BJ (cell line): ENCODE measurements around the gene B3GNT9. TPM values are rescaled to one million over a fixed set of nuclear protein-coding genes. Genes with fewer than 3 reads are reported as not detected.

Source experiments
- CTCF ChIA-PET: fragments of 350-600 bp; formaldehyde crosslinking; extraction: SDS; loops from one replicate; lab custom pipeline; 2021; ENCODE audit warnings: antibody characterized with exemption, inconsistent platforms; lab: Yijun Ruan, JAX
- POLR2A ChIA-PET: fragments of 300-600 bp; sonication (Branson Sonifier 250); formaldehyde crosslinking; extraction: SDS; loops from one replicate; lab custom pipeline; 2021; ENCODE audit warnings: antibody characterized with exemption; lab: Charles Lee
- DNase-seq: peaks from one replicate; pipeline ENCODE4 v3.0.0-alpha.2; 2011; ENCODE audit warnings: low read depth
- H3K27me3 ChIP-seq: 2 replicates; pipeline ENCODE4 v1.6.0; 2011; ENCODE audit warnings: low read length; ENCODE audit not compliant: control insufficient read depth, insufficient read depth
- H3K36me3 ChIP-seq: 2 replicates; pipeline ENCODE4 v1.5.1; 2011; ENCODE audit warnings: low read length; ENCODE audit not compliant: control insufficient read depth, insufficient read depth
- H3K4me3 ChIP-seq: 2 replicates; pipeline ENCODE4 v1.5.1; 2011; ENCODE audit warnings: low read depth, mild to moderate bottlenecking, control low read depth, low read length
- polyA plus RNA-seq: library from polyadenylated mRNA; depleted of rRNA; stranded (reverse); fragments of >200 nt; gene quantifications from 2 replicates; pipeline ENCODE4 v1.2.3, GENCODE V29; 2011
- TF ChIP-seq, protein P1 (sequence below): IDR thresholded peaks from 2 replicates; pipeline ENCODE4 v1.5.1; 2011; ENCODE audit warnings: low read depth, mild to moderate bottlenecking, control low read depth, inconsistent platforms, low read length, moderate library complexity; ENCODE audit not compliant: insufficient read depth

The B3GNT9 gene
- polyA plus RNA-seq, 1 experiment = 34.9 TPM

DNA sequence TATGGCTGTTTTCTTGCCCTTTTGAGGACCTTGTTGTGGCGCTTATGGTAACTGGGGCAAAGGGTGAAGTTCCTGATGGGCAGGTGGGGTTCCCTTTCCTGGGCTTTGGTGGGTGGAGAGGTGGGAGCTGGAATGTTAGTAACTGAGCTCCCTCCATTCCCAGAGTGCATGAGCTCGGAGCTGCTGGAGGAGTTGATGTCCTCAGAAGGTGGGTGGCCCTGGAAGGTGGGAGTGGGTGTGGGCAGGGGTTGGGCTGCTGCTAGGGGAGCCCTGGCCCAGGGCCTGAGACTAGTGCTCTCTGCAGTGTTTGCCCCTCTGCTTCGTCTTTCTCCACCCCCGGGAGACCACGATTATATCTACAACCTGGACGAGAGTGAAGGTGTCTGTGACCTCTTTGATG, 46.9 kb upstream of the B3GNT9 start:
- Histone ChIP-seq H3K4me3 (no peak overlapping the region), H3K27me3 (no peaks in the 10 kb centered on the region), H3K36me3 (peaks cover 37% of the 10 kb centered on the region)
- DNase-seq = no peak
- ChIA-PET POLR2A (no interaction called here), CTCF (interaction anchor here (0.8 to 2.9 kb wide), 11 partner anchors 10 to 244 kb away, joined by 3 to 10 read pairs (median 4); partner anchors contain the start of gene FHOD1)
- TF ChIP-seq, protein P1, sequence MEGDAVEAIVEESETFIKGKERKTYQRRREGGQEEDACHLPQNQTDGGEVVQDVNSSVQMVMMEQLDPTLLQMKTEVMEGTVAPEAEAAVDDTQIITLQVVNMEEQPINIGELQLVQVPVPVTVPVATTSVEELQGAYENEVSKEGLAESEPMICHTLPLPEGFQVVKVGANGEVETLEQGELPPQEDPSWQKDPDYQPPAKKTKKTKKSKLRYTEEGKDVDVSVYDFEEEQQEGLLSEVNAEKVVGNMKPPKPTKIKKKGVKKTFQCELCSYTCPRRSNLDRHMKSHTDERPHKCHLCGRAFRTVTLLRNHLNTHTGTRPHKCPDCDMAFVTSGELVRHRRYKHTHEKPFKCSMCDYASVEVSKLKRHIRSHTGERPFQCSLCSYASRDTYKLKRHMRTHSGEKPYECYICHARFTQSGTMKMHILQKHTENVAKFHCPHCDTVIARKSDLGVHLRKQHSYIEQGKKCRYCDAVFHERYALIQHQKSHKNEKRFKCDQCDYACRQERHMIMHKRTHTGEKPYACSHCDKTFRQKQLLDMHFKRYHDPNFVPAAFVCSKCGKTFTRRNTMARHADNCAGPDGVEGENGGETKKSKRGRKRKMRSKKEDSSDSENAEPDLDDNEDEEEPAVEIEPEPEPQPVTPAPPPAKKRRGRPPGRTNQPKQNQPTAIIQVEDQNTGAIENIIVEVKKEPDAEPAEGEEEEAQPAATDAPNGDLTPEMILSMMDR = no peak

DNA sequence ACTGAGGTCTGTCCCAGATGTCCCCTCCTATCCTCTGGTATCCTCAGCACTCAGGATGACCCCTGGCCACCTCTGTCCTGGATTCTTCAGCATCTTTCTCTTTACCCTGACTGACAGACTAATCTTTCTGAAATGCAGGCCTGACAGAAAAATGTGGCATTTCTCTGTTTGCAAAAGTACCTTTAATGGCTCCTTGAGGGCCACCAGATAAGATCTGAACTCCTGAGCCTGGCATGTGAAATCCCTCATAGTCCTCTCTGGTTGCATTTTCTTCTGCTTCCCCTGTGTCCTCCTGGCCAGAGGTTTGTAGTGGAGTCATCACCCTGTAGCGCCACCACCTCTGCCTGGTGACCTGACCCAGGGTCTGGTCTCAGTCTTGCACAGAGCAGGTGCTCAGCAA, 46.1 kb upstream of the B3GNT9 start:
- ChIA-PET CTCF (interaction anchor here (1.4 to 2.9 kb wide), 3 partner anchors 9 to 243 kb away, joined by 5 to 9 read pairs (median 7); no protein-coding TSS in a partner anchor), POLR2A (no interaction called here)
- Histone ChIP-seq H3K27me3 (no peaks in the 10 kb centered on the region), H3K36me3 (peaks cover 36% of the 10 kb centered on the region), H3K4me3 (no peak overlapping the region)
- TF ChIP-seq, protein P1 = no peak
- DNase-seq = no peak

DNA sequence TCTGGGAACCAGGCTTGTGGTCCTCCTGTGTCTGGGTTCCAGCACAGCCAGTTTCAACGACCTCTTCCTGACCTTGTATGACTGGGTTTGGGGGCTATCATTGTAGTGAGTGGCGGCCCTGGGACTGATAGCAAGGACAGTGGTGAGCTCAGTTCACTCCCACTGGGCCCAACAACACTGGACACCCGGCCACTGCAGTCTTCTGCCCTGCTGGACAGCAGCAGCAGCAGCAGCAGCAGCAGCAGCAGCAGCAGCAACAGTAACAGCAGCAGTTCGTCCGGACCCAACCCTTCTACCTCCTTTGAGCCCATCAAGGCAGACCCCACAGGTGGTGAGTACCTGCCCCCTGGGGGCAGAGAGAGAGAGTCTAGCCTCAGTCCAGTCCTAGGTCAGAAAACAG, 44.9 kb upstream of the B3GNT9 start:
- TF ChIP-seq, protein P1 = no peak
- Histone ChIP-seq H3K36me3 (peaks cover 33% of the 10 kb centered on the region), H3K27me3 (no peaks in the 10 kb centered on the region), H3K4me3 (no peak overlapping the region)
- ChIA-PET CTCF (interaction anchor here (1.0 kb wide), 1 partner anchor 10 kb away, joined by 3 read pairs; no protein-coding TSS in a partner anchor), POLR2A (interaction anchor here (0.7 kb wide), 1 partner anchor 1065 kb away, joined by 3 read pairs; no protein-coding TSS in a partner anchor)
- DNase-seq = no peak

DNA sequence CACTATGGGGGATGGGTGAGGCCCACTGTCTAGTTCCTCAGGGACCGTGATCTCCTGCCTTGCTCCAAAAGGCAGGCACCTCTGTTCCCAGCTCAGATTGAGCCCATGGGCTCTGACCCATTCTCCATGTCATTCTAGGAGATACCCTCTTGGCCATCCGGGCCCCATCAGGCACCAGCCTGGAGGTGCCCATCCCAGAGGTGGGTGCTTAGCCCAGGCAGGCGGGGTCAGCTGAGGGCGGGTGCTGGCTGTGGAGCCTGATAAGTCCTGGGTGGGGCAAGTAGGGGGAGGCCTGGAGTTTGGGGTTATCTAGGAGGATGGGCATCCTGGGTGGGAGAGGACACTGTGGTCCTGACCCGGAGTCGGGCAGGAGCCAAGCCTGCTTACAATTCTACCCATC, 43.5 kb upstream of the B3GNT9 start:
- TF ChIP-seq, protein P1 = no peak
- CTCF ChIA-PET = interaction anchor here (1.5 kb wide), 1 partner anchor 33 kb away, joined by 4 read pairs; no protein-coding TSS in a partner anchor
- POLR2A ChIA-PET = no interaction called here
- Histone ChIP-seq H3K27me3 (no peaks in the 10 kb centered on the region), H3K36me3 (peaks cover 31% of the 10 kb centered on the region), H3K4me3 (no peak overlapping the region)
- DNase-seq = no peak

DNA sequence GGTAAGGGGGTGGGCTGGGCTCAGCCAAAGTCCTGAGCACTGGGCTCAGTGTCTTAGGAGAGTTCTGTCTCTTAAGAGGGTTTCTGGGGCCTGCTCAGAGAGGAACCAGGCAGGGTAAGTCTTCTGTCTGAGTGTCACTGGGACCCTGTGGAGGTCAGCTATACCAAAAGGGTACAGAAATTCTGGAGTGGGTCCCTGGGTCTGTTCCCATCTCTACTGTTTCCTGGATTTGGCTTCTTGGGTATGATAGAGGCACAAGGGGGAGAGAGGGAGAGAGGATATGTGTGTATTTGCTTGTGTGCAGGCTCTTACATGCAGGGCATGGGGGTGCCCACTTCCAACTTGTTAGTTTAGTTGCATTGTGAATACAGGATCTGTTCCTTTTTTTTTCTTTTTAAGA, 42.7 kb upstream of the B3GNT9 start:
- CTCF ChIA-PET = interaction anchor here (0.8 to 1.5 kb wide), 2 partner anchors 33 to 51 kb away, joined by 3 to 4 read pairs; no protein-coding TSS in a partner anchor

More for the DNA sequence above, 42.7 kb upstream of the B3GNT9 start:
- H3K27me3 ChIP-seq = no peaks in the 10 kb centered on the region
- POLR2A ChIA-PET = no interaction called here
- H3K36me3 ChIP-seq = peaks cover 29% of the 10 kb centered on the region
- DNase-seq = no peak
- H3K4me3 ChIP-seq = no peak overlapping the region; the same call in 1 of the 2 replicates
- TF ChIP-seq, protein P1 = no peak
